ENCODE data around the gene CISD3.

The CISD3 gene

DNA sequence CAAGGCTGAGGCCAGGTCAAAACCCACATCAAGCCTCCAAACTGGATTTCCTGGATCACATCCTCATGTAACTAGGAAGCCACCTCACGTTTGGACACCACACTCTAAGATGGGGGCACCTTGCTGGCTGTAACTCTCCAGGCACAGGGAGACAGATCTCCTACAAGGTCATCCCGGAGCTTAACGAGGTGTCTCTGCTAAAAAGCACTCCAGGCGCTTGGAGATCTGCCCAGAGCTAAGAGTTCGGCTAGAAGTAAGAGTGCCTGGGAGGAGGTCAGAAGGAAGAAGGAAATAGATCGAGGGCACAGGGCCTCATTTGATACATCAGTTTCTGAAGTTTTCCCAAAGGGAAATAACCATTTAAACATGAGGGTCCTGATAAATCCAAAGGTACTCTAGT is 38.3 kb downstream of the CISD3 start:
- DNase-seq (ENCODE audit: extremely low read depth, low read depth), result no peak
- TF ChIP-seq, protein P1, sequence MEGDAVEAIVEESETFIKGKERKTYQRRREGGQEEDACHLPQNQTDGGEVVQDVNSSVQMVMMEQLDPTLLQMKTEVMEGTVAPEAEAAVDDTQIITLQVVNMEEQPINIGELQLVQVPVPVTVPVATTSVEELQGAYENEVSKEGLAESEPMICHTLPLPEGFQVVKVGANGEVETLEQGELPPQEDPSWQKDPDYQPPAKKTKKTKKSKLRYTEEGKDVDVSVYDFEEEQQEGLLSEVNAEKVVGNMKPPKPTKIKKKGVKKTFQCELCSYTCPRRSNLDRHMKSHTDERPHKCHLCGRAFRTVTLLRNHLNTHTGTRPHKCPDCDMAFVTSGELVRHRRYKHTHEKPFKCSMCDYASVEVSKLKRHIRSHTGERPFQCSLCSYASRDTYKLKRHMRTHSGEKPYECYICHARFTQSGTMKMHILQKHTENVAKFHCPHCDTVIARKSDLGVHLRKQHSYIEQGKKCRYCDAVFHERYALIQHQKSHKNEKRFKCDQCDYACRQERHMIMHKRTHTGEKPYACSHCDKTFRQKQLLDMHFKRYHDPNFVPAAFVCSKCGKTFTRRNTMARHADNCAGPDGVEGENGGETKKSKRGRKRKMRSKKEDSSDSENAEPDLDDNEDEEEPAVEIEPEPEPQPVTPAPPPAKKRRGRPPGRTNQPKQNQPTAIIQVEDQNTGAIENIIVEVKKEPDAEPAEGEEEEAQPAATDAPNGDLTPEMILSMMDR (IDR thresholded peaks at IDR 0.05; ENCODE audit: low read depth, low read length), result no peak

GRCh38 chr17:38773258-38773657 is 43.1 kb downstream of the CISD3 start:
- no peak for DNase-seq (ENCODE audit: extremely low read depth, low read depth)
- TF ChIP-seq, protein P1 (IDR thresholded peaks at IDR 0.05; ENCODE audit: low read depth, low read length), result no peak

GRCh38 chr17:38777641-38778250 is 47.6 kb downstream of the CISD3 start:
- TF ChIP-seq, protein P1 (IDR thresholded peaks at IDR 0.05; ENCODE audit: low read depth, low read length), result no peak
- no peak for DNase-seq (ENCODE audit: extremely low read depth, low read depth)

GRCh38 chr17:38779965-38780752 is 50.0 kb downstream of the CISD3 start:
- TF ChIP-seq, protein P1 (IDR thresholded peaks at IDR 0.05; ENCODE audit: low read depth, low read length), result no peak
- no peak for DNase-seq (ENCODE audit: extremely low read depth, low read depth)

DNA sequence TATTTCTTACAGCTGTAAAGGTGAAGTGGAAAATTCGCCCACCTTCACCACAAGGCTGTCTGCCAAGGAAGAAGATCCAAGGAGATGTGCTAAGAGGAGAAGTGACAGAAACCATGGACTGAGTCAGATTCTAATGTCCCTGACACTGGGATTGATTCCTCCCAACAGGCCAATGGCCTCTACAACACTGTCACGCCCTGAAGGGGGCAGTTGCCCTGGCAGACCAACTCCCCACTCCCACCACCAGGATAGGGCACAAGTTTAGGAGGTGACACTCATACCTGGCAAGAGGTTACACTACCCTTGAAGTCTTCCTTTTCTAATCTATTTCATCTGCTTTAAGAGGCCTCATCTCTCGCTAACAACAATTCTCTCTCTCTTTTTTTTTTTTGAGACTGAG is 53.1 kb downstream of the CISD3 start:
- DNase-seq (ENCODE audit: extremely low read depth, low read depth), result no peak
- TF ChIP-seq, protein P1 (IDR thresholded peaks at IDR 0.05; ENCODE audit: low read depth, low read length), result no peak

Data from AG09319 (cell line).